ENCODE results near the gene LRCH4.

- TF ChIP-seq CTCF (IDR thresholded peaks at IDR 0.05; ENCODE audit: borderline replicate concordance, extremely low read depth, low read length, poor library complexity, severe bottlenecking) = peak; percentile 52
- no peak for TF ChIP-seq EZH2 (IDR thresholded peaks at IDR 0.05; ENCODE audit: borderline replicate concordance, low read depth, low read length, severe bottlenecking)
Observed at GRCh38 chr7:100588438-100588837, 2.5 kb upstream of the LRCH4 start.
